ENCODE measurements around the gene ZNF423. TPM values are rescaled to one million over a fixed set of nuclear protein-coding genes. Genes with fewer than 3 reads are reported as not detected.

Gene ZNF423
- total RNA-seq, 3 donors from 2014 or later (not counting 1 experiment from before 2014, with no cell fraction given) = not detected

GRCh38 chr16:49786926-49787557 lies 68.9 kb downstream of the ZNF423 start:
- Histone ChIP-seq H3K4me1 (ENCODE audit: control insufficient read depth, insufficient read depth, low read length) (no peaks in the 10 kb centered on the region), H3K4me3 (ENCODE audit: low read length) (no peak overlapping the region), H3K9me3 (ENCODE audit: control insufficient read depth, insufficient read depth, low read length) (no peaks in the 10 kb centered on the region), H3K27me3 (ENCODE audit: control insufficient read depth, insufficient read depth, low read length) (no peaks in the 10 kb centered on the region), H3K36me3 (ENCODE audit: control insufficient read depth, insufficient read depth, low read length) (no peaks in the 10 kb centered on the region), H3K27ac (ENCODE audit: low read length) (no peak overlapping the region)
- H3K4me3 Mint-ChIP-seq = no peak overlapping the region
- no peaks in the 10 kb centered on the region for H3K4me1 Mint-ChIP-seq
- ATAC-seq (no peak), DNase-seq (no peak)
- no peak for TF ChIP-seq CTCF (IDR thresholded peaks at IDR 0.05)
- intact Hi-C loops (cut with micrococcal nuclease) = no loop called here
- no peaks in the 10 kb centered on the region for H3K27me3 Mint-ChIP-seq (ENCODE audit: low read depth in 2 of 2)
- H3K9me3 Mint-ChIP-seq = no peaks in the 10 kb centered on the region
- 88% methylated on average over 12 of the region's 12 CpGs for WGBS (ENCODE audit: insufficient coverage)
- no peak overlapping the region for H3K27ac Mint-ChIP-seq
- no peaks in the 10 kb centered on the region for H3K36me3 Mint-ChIP-seq

- H3K9me3 Mint-ChIP-seq = no peaks in the 10 kb centered on the region
- ATAC-seq (no peak), DNase-seq (no peak)
- H3K27ac ChIP-seq (ENCODE audit: low read length) = no peak overlapping the region
- H3K9me3 ChIP-seq (ENCODE audit: control insufficient read depth, insufficient read depth, low read length) = no peaks in the 10 kb centered on the region
- H3K36me3 Mint-ChIP-seq = no peaks in the 10 kb centered on the region
- intact Hi-C loops (cut with micrococcal nuclease) = no loop called here
- H3K4me3 ChIP-seq (ENCODE audit: low read length) = no peak overlapping the region
- H3K27me3 Mint-ChIP-seq (ENCODE audit: low read depth in 2 of 2) = no peaks in the 10 kb centered on the region
- WGBS (ENCODE audit: insufficient coverage) = 92% methylated on average over 11 of the region's 11 CpGs
- H3K36me3 ChIP-seq (ENCODE audit: control insufficient read depth, insufficient read depth, low read length) = no peaks in the 10 kb centered on the region
- no peak overlapping the region for H3K4me3 Mint-ChIP-seq
- no peaks in the 10 kb centered on the region for H3K4me1 ChIP-seq (ENCODE audit: control insufficient read depth, insufficient read depth, low read length)
- TF ChIP-seq CTCF (IDR thresholded peaks at IDR 0.05) = no peak
- no peaks in the 10 kb centered on the region for H3K4me1 Mint-ChIP-seq
- no peaks in the 10 kb centered on the region for H3K27me3 ChIP-seq (ENCODE audit: control insufficient read depth, insufficient read depth, low read length)
- H3K27ac Mint-ChIP-seq = no peak overlapping the region
Measured at GRCh38 chr16:49785970-49786369, 69.9 kb downstream of the ZNF423 start.

- ATAC-seq (no peak), DNase-seq (no peak)
- intact Hi-C loops (cut with micrococcal nuclease) = no loop called here
- Histone ChIP-seq H3K4me1 (ENCODE audit: control insufficient read depth, insufficient read depth, low read length) (no peaks in the 10 kb centered on the region), H3K9me3 (ENCODE audit: control insufficient read depth, insufficient read depth, low read length) (no peaks in the 10 kb centered on the region), H3K36me3 (ENCODE audit: control insufficient read depth, insufficient read depth, low read length) (no peaks in the 10 kb centered on the region), H3K27me3 (ENCODE audit: control insufficient read depth, insufficient read depth, low read length) (no peaks in the 10 kb centered on the region), H3K27ac (ENCODE audit: low read length) (no peak overlapping the region), H3K4me3 (ENCODE audit: low read length) (no peak overlapping the region)
- Mint-ChIP-seq H3K27ac (no peak overlapping the region), H3K36me3 (no peaks in the 10 kb centered on the region), H3K27me3 (ENCODE audit: low read depth in 2 of 2) (no peaks in the 10 kb centered on the region), H3K4me1 (no peaks in the 10 kb centered on the region), H3K4me3 (no peak overlapping the region), H3K9me3 (no peaks in the 10 kb centered on the region)
- no peak for TF ChIP-seq CTCF (IDR thresholded peaks at IDR 0.05)
- WGBS (ENCODE audit: insufficient coverage) = 93% methylated on average over 5 of the region's 5 CpGs
Measured at GRCh38 chr16:49782405-49782804, 73.5 kb downstream of the ZNF423 start.

GRCh38 chr16:49781401-49781800 lies 74.5 kb downstream of the ZNF423 start:
- Histone ChIP-seq H3K9me3 (ENCODE audit: control insufficient read depth, insufficient read depth, low read length) (no peaks in the 10 kb centered on the region), H3K27me3 (ENCODE audit: control insufficient read depth, insufficient read depth, low read length) (no peaks in the 10 kb centered on the region), H3K27ac (ENCODE audit: low read length) (no peak overlapping the region), H3K4me3 (ENCODE audit: low read length) (no peak overlapping the region), H3K36me3 (ENCODE audit: control insufficient read depth, insufficient read depth, low read length) (no peaks in the 10 kb centered on the region), H3K4me1 (ENCODE audit: control insufficient read depth, insufficient read depth, low read length) (no peaks in the 10 kb centered on the region)
- Mint-ChIP-seq H3K4me3 (no peak overlapping the region), H3K9me3 (no peaks in the 10 kb centered on the region), H3K4me1 (no peaks in the 10 kb centered on the region), H3K36me3 (no peaks in the 10 kb centered on the region), H3K27me3 (ENCODE audit: low read depth in 2 of 2) (no peaks in the 10 kb centered on the region), H3K27ac (no peak overlapping the region)
- DNase-seq = no peak
- intact Hi-C loops (cut with micrococcal nuclease) = no loop called here
- TF ChIP-seq CTCF (IDR thresholded peaks at IDR 0.05) = no peak
- 87% methylated on average over 14 of the region's 14 CpGs for WGBS (ENCODE audit: insufficient coverage)
- ATAC-seq = no peak
